ENCODE measurements around the gene APOD.

Gene APOD

GRCh38 chr3:195551381-195551978 is 32.3 kb downstream of the APOD start:
- FAIRE-seq, result no peak

GRCh38 chr3:195550723-195551122 is 33.0 kb downstream of the APOD start:
- FAIRE-seq, result no peak

GRCh38 chr3:195549931-195550519 is 33.7 kb downstream of the APOD start:
- FAIRE-seq, result no peak

GRCh38 chr3:195548987-195549386 is 34.8 kb downstream of the APOD start:
- no peak for FAIRE-seq

- FAIRE-seq, result no peak
These were observed 35.2 kb downstream of the APOD start for GRCh38 chr3:195548501-195548900.

- FAIRE-seq, result no peak
These were observed 35.7 kb downstream of the APOD start for GRCh38 chr3:195548006-195548405.

- FAIRE-seq, result no peak
These were observed 37.6 kb downstream of the APOD start for GRCh38 chr3:195546130-195546560.

GRCh38 chr3:195544634-195545033 is 39.1 kb downstream of the APOD start:
- no peak for FAIRE-seq

GRCh38 chr3:195544230-195544536 is 39.6 kb downstream of the APOD start:
- no peak for FAIRE-seq

GRCh38 chr3:195543500-195544229 is 40.1 kb downstream of the APOD start:
- FAIRE-seq, result no peak

GRCh38 chr3:195542698-195543499 is 40.8 kb downstream of the APOD start, which contains the start of gene PPP1R2:
PPP1R2 (minus strand) TSS chr3:195543325; CDS start chr3:195543025, 300 bp downstream.
- no peak for FAIRE-seq

- no peak for FAIRE-seq
These were observed 41.4 kb downstream of the APOD start for GRCh38 chr3:195542316-195542697.

GRCh38 chr3:195540511-195540910 is 43.2 kb downstream of the APOD start:
- FAIRE-seq, result no peak

GRCh38 chr3:195540027-195540426 is 43.7 kb downstream of the APOD start:
- FAIRE-seq, result no peak

- FAIRE-seq, result no peak
These were observed 44.3 kb downstream of the APOD start for GRCh38 chr3:195539479-195539878.

- FAIRE-seq, result no peak
These were observed 45.7 kb downstream of the APOD start for GRCh38 chr3:195537995-195538394.

GRCh38 chr3:195535293-195535692 is 48.4 kb downstream of the APOD start:
- no peak for FAIRE-seq

GRCh38 chr3:195532834-195533233 is 50.9 kb downstream of the APOD start:
- no peak for FAIRE-seq

- FAIRE-seq, result no peak
These were observed 51.4 kb downstream of the APOD start for GRCh38 chr3:195532345-195532744.

GRCh38 chr3:195531683-195532082 is 52.1 kb downstream of the APOD start:
- FAIRE-seq, result no peak

GRCh38 chr3:195526492-195526891 is 57.2 kb downstream of the APOD start:
- no peak for FAIRE-seq

- no peak for FAIRE-seq
These were observed 59.4 kb downstream of the APOD start for GRCh38 chr3:195524171-195524896.

All from endometrium (tissue), 2 donors.